K562 (cell line): Measurements from ENCODE around the gene CHRNE. TPM values are rescaled to one million over a fixed set of nuclear protein-coding genes. Genes with fewer than 3 reads are reported as not detected.
A peak's percentile ranks its signal among the peaks of the same experiment; 100 is the strongest.

Experiments used
- ATAC-seq: fragments of 200-7000 bp; cut with Tn5 transposase; 3 replicates; pipeline ENCODE4 v1.9.1; 2020; ENCODE audit warnings: moderate library complexity
- BruUV-seq: library from RNA; stranded (reverse); fragments of 400-500 nt; replicated peaks from 2 replicates; lab custom pipeline; 2021; lab: Mats Ljungman, UMichigan
- CTCF ChIA-PET: fragments of 300-600 bp; formaldehyde crosslinking; extraction: SDS; loops from one replicate; lab custom pipeline; 2021; ENCODE audit warnings: low intra/inter-chr PET ratio; lab: Yijun Ruan, JAX
- POLR2A ChIA-PET: fragments of 300-600, 350-650 bp; sonication (Branson Sonifier 250); formaldehyde crosslinking; extraction: SDS; loops from one replicate; lab custom pipeline; 2021; ENCODE audit warnings: antibody characterized with exemption, inconsistent platforms; lab: Yijun Ruan, JAX
- DNase-seq, 4 experiments: peaks; one replicate each; pipeline versions ENCODE4 v3.0.0 to v3.0.0-alpha.2; 2011 to 2018; ENCODE audit warnings: low spot score in 3 of 4, mixed read lengths in 3 of 4; ENCODE audit errors: extremely low read depth in 1 of 4
- FAIRE-seq: peaks from 2 replicates; lab custom pipeline; 2011; peaks lifted over from hg19 to GRCh38; lab: Jason Lieb, UNC
- H2AFZ ChIP-seq: 2 replicates; pipeline ENCODE4 v1.6.0; 2011; ENCODE audit warnings: low read depth, low read length, control low read depth, inconsistent platforms
- H3K27ac ChIP-seq: fragments of 200-600 bp; 3 replicates; pipeline ENCODE4 v1.8.0; 2011; ENCODE audit warnings: low read depth, mild to moderate bottlenecking, control low read depth, inconsistent platforms, low read length, moderate library complexity, mixed read lengths; ENCODE audit errors: extremely low read depth
- H3K27me3 ChIP-seq, 2 experiments: fragments of 300-600 bp in 1 of 2; 2 replicates in 1 of 2; 3 replicates in 1 of 2; pipeline versions ENCODE4 v1.6.0 to v1.8.0; 2011; ENCODE audit warnings: inconsistent platforms in 2 of 2, low read length in 2 of 2, mild to moderate bottlenecking in 1 of 2, mixed read lengths in 1 of 2, moderate library complexity in 1 of 2; ENCODE audit not compliant: control insufficient read depth in 2 of 2, insufficient read depth in 2 of 2
- H3K36me3 ChIP-seq: fragments of 300-600 bp; 3 replicates; pipeline ENCODE4 v1.8.0; 2011; ENCODE audit warnings: mild to moderate bottlenecking, low read length, inconsistent platforms; ENCODE audit not compliant: control insufficient read depth, insufficient read depth
- H3K4me1 ChIP-seq, 2 experiments: fragments of 200-600 bp in 1 of 2; replicated peaks in 1 of 2; 2 replicates in 1 of 2; 3 replicates in 1 of 2; pipeline versions ENCODE4 v1.5.1 to v1.8.0; 2011; ENCODE audit warnings: inconsistent platforms in 2 of 2, low read length in 2 of 2, mild to moderate bottlenecking in 1 of 2, mixed read lengths in 1 of 2, moderate library complexity in 1 of 2; ENCODE audit not compliant: control insufficient read depth in 2 of 2, insufficient read depth in 2 of 2
- H3K4me2 ChIP-seq: 2 replicates; pipeline ENCODE4 v1.6.1; 2011; ENCODE audit warnings: low read length, control low read depth, inconsistent platforms, mixed read lengths; ENCODE audit not compliant: insufficient read depth
- H3K4me3 ChIP-seq: fragments of 200-600 bp; sonication (generic), shearing (Covaris generic); 2 replicates; pipeline ENCODE4 v1.5.1; 2016; ENCODE audit warnings: control low read depth, inconsistent platforms
- H3K79me2 ChIP-seq: fragments of 200-600 bp; 3 replicates; pipeline ENCODE4 v1.8.0; 2011; ENCODE audit warnings: low read length, inconsistent platforms; ENCODE audit not compliant: control insufficient read depth, insufficient read depth
- H3K9ac ChIP-seq, 2 experiments: 2 replicates each; pipeline versions ENCODE4 v1.6.0 to v1.6.1; 2011; ENCODE audit warnings: low read depth in 2 of 2, low read length in 2 of 2, control low read depth in 1 of 2, inconsistent platforms in 1 of 2, mild to moderate bottlenecking in 1 of 2, mixed read lengths in 1 of 2; ENCODE audit not compliant: insufficient read depth in 1 of 2
- H3K9me1 ChIP-seq: one replicate; pipeline ENCODE4 v1.6.0; 2011; ENCODE audit warnings: inconsistent platforms, mild to moderate bottlenecking, low read length, moderate library complexity; ENCODE audit not compliant: control insufficient read depth, insufficient read depth
- H3K9me3 ChIP-seq: replicated peaks from 2 replicates; pipeline ENCODE4 v1.5.1; 2011; ENCODE audit warnings: low read depth, low read length, inconsistent platforms; ENCODE audit not compliant: control insufficient read depth, insufficient read depth
- H4K20me1 ChIP-seq: replicated peaks from 2 replicates; pipeline ENCODE4 v1.6.1; 2011; ENCODE audit warnings: low read length, inconsistent platforms, mixed read lengths; ENCODE audit not compliant: control insufficient read depth, insufficient read depth
- ADNP ChIP-seq: fragments of 200-800 bp; sonication (Bioruptor generic); IDR thresholded peaks from 2 replicates; pipeline ENCODE4 v1.6.1; 2016; ENCODE audit warnings: missing genetic modification characterization, missing compliant biosample characterization
- CTBP1 ChIP-seq: fragments of 450-650 bp; IDR thresholded peaks from 2 replicates; pipeline ENCODE4 v1.6.1; 2016; ENCODE audit warnings: borderline replicate concordance
- DPF2 ChIP-seq: fragments of 450-650 bp; IDR thresholded peaks from 2 replicates; pipeline ENCODE4 v1.6.1; 2016
- POLR2A ChIP-seq: fragments of 450-650 bp; conservative IDR thresholded peaks from 2 replicates; pipeline ENCODE4 v1.6.1; 2016
- POLR2G ChIP-seq: fragments of 200-400 bp; formaldehyde crosslinking; IDR thresholded peaks from 2 replicates; pipeline ENCODE4 v1.6.1; 2017; ENCODE audit warnings: low read depth, mild to moderate bottlenecking, antibody characterized with exemption, low read length, moderate library complexity
- RBFOX2 ChIP-seq: fragments of 200-400 bp; formaldehyde crosslinking; IDR thresholded peaks from 2 replicates; pipeline ENCODE4 v1.6.1; 2017; ENCODE audit warnings: low read depth, mild to moderate bottlenecking, low read length, moderate library complexity
- WGBS: fragments of 100-300 bp; shearing (Covaris generic); methylation state at CpG from one replicate; pipeline ENCODE4 v1.1.6; 2016; ENCODE audit warnings: low coverage, mixed read lengths; ENCODE audit not compliant: insufficient coverage; ENCODE audit errors: missing lambda C conversion rate; 5-methylcytosine and 5-hydroxymethylcytosine counted together
- in situ Hi-C: fragments of 300-500 bp; cut with MboI; formaldehyde crosslinking; loops from 4 replicates; pipeline ENCODE4 v1.15.0; 2018; ENCODE audit warnings: inconsistent platforms, mixed read lengths
- intact Hi-C: fragments of 100-400 bp; cut with micrococcal nuclease; formaldehyde crosslinking; loops from 2 replicates; pipeline ENCODE4 v1.14.2; 2022
- polyA plus RNA-seq, 8 experiments: library from polyadenylated mRNA; depleted of rRNA in 4 of 8; stranded (reverse) in 5 of 8; unstranded in 3 of 8; fragments of >200 nt; fragmentation: Nextera tagmentation in 2 of 8; fragmentation: Illumina TruSeq in 1 of 8; extraction: Ambion mirVana in 2 of 8; extraction: Trizol in 1 of 8; gene quantifications; 2 replicates each; pipeline versions ENCODE4 v1.2.1 to v1.2.3, GENCODE V29; 2011 to 2014; ENCODE audit warnings: inconsistent platforms in 1 of 8, missing spikeins in 1 of 8
- total RNA-seq, 7 experiments: library from RNA; depleted of rRNA in 6 of 7; stranded (reverse); fragments of >200 nt in 6 of 7; fragmentation: Illumina TruSeq in 2 of 7; extraction: Trizol in 2 of 7; gene quantifications; 2 replicates each; pipeline versions ENCODE4 v1.2.1 to v1.2.3, GENCODE V29; 2011 to 2021; ENCODE audit warnings: low replicate concordance in 1 of 7
- TF ChIP-seq, protein P1 (sequence below): fragments of 450-650 bp; IDR thresholded peaks from 2 replicates; pipeline ENCODE4 v1.6.1; 2016; ENCODE audit warnings: antibody characterized with exemption

CHRNE gene
- total and polyA plus RNA-seq, 9 of the 15 experiments (the other 6 are each of a cell fraction or from before 2014, with no cell fraction given), result not detected

DNA sequence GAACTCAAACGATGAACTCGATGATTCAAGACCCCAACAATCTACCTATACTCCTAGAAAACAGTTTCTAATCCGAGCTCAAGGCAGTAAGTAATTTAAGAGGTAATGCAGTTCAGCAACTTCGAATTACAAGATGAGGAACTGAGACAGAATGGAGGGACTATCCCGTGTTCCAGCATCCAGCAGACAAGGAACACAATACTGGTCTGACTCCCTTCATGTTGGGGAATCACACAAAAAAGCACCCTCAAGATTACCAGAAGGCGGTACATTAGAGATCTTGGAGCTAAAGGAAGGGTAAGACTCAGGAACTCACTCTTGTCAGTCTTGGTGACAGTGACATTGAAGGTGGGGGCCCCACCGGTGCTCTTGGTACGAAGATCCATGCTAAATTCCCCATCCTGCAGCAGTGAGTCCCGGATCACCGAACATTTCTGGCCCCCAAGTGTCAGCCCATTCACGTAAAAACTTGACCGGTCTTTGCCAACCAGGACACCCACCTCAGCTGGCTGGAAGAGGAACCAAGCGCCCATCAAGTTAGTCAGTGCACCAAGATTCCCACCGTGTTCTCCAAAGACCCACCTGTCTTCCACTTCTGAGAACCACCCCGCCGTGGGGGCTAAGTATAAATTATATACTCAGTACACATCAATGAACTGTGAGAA lies 43.5 kb upstream of the CHRNE start:
- H3K9me1 ChIP-seq, result no peaks in the 10 kb centered on the region
- FAIRE-seq (peak; percentile 54), DNase-seq (no peak), ATAC-seq (no peak)
- peak overlapping the region; percentile 98 for H3K27ac ChIP-seq
- intact Hi-C loops, result no loop called here
- H3K9ac ChIP-seq, result peak overlapping the region; percentile 59 to 97
- H3K36me3 ChIP-seq, result peaks cover 64% of the 10 kb centered on the region
- in situ Hi-C loops, result no loop called here
- WGBS, result 6% methylated on average over 16 of the region's 16 CpGs
- H2AFZ ChIP-seq, result no peak overlapping the region
- TSS peak; percentile 60 for BruUV-seq
- H3K27me3 ChIP-seq, result no peaks in the 10 kb centered on the region
- peaks cover 82% of the 10 kb centered on the region for H3K79me2 ChIP-seq
- TF ChIP-seq, protein P1, sequence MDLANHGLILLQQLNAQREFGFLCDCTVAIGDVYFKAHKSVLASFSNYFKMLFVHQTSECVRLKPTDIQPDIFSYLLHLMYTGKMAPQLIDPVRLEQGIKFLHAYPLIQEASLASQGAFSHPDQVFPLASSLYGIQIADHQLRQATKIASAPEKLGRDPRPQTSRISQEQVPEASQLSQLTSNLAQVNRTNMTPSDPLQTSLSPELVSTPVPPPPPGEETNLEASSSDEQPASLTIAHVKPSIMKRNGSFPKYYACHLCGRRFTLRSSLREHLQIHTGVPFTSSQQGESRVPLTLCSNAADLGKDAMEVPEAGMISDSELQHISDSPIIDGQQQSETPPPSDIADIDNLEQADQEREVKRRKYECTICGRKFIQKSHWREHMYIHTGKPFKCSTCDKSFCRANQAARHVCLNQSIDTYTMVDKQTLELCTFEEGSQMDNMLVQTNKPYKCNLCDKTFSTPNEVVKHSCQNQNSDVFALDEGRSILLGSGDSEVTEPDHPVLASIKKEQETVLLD, result no peak
- TF ChIP-seq ADNP (no peak), POLR2G (no peak), CTBP1 (no peak), POLR2A (0 out of 2 replicates have a peak, but pooled peaks have one; percentile 53), RBFOX2 (peak; percentile 58), DPF2 (no peak)
- H3K4me3 ChIP-seq, result peak overlapping the region; percentile 97
- peak overlapping the region; percentile 93 for H3K4me2 ChIP-seq
- H3K9me3 ChIP-seq, result no peaks in the 10 kb centered on the region
- H4K20me1 ChIP-seq, result peaks cover 22% of the 10 kb centered on the region
- ChIA-PET POLR2A (interaction anchor here (0.6 to 3.2 kb wide), 4 partner anchors 14 to 814 kb away, joined by 3 to 21 read pairs (median 4); partner anchors contain the start of gene SPAG7), CTCF (no interaction called here)
- H3K4me1 ChIP-seq, result peaks cover 30 to 42% of the 10 kb centered on the region in 2 experiments
